HG02852 (cell line): ENCODE data around the gene RSPO4.

ENCODE experiments used
- ATAC-seq: cut with Tn5 transposase; IDR thresholded peaks from one replicate; pipeline ENCODE4 v1.9.1; 2021; ENCODE audit warnings: mild to moderate bottlenecking, moderate library complexity; ENCODE audit not compliant: unreplicated experiment

The RSPO4 gene

DNA sequence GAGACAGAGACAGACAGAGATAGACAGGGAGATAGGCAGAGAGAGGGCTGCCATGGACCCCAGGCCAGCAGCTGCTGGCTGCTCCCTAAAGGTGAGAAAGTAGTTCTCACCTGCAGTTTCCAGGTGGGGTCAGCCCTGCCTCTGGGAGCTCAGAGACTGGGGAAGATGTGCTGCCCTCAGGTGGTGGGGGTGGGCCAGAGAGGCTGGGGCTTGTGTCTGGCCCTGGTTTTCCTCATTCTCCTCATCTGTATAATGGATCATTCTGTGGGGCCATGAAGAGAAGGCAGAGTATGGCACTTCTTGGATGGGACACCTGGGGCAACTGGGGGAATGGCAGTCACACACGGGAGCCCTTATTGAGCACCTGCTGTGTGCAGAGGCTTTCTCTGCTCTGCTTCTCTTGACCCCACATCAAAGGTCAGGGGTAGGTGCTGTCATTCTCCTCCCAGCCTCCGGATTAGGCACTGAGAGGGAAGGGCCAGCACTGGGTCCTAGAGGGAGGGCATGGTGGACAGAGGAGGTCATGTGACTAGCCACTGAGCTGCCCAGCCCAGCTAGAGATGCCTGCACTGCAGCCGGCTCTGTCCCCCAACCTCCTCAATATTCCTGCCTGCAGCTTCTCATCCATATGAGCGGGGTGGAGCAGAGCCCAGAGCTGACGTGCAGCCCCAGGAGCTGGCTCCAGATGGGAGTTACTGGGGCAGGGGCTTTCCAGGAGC lies 90.1 kb downstream of the RSPO4 start:
- ATAC-seq, result no peak

DNA sequence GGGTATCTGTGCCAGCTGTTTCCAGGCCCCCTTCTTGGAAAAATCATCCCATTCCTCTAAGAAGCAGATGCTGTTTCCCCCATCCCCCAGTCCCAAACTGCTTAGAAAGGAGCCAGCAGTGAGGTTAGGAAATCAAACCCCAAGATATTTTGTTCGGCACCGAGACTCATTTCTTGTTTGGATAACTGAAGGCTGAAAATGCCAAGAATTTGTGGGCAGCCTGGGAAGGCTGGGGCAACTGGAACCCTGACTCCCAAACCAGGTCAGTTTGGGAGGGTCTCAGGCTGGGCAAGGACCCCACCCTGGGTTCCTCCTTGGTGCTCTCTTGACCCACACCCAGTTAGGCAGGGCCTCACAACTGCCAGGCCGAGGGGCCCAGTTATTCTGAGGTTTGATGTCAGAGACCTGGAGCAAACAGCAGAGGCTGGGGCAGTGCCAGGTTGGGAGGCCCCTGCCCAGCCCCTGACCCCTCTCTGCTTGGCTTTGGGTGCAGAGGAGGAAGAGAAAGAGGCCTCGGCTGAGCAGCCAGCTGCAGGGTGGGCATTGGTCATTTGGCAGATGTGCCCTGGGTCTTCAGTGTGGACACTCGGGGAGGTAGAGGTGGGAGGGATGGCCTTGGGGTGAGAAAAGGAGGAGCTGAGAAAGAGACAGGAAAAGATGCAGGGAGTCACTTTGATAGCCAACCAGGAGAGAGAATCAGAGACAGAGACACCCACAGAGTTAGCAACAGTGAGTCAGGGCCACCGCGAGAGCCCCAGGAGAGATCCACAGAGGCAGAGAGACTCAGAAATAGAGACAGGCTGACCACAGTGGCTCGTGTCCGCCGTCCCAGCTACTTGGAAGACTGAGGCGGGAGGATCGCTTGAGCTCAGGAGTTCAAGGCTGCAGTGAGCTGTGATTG lies 91.0 kb downstream of the RSPO4 start:
- no peak for ATAC-seq

DNA sequence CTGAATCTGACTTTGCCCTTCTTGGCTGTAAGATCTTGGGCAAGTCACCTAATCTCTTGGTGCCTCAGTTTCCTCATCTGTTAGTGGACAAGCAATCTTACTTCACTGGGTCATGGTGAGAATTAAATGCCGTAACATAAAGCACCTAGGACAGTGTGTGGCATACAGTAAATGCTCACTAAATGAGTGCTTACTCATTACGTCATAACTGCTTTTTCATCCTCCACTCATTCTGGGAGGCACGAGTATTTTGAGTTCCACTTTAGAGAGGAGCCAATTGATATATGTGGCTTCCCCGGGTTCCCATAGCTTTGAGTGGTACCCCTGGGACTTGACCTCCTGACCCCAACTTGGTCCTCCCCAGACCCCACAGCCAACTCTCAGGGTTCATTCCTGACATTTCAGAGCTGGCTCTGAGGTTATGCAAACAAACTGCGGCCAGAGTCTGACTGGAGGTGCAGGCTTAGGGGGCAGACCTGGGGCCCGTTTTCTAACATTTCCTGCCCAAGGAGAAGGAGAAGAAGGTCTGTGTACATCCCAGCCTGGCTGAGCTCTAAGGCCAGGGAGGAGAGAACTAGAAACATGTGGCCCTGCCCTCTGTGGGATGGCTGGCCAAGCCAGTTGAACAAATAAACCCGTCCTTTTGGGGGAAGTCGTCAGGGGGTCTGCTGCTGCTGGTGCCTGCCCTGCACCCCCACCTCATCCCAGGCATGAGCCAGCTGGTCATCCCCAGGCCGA lies 91.8 kb downstream of the RSPO4 start:
- ATAC-seq, result no peak

DNA sequence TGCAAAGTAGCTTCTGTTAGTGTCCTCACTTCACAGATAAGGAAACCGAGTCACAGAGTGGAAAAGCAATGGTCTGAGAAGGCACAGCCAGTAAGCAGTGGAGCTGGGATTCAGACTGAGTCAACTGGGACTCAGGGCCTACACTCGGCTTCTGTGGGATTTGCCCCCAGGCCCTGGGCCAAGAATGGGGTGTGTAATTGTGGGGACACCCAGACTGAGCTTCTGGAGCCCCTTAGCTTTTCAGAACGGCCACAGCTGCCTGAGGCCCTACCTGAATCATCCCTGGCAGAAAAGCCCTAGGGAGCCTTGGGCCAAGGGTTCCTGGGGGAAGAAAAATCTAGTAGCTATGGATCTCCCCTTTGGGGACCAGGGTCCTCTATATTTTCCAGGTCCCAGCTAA lies 92.5 kb downstream of the RSPO4 start:
- no peak for ATAC-seq
